HG03097 (cell line): ENCODE measurements around the gene INSIG1.

ENCODE experiments used
- ATAC-seq: cut with Tn5 transposase; IDR thresholded peaks from one replicate; pipeline ENCODE4 v1.9.1; 2021; ENCODE audit not compliant: unreplicated experiment, low FRiP score

The INSIG1 gene

DNA sequence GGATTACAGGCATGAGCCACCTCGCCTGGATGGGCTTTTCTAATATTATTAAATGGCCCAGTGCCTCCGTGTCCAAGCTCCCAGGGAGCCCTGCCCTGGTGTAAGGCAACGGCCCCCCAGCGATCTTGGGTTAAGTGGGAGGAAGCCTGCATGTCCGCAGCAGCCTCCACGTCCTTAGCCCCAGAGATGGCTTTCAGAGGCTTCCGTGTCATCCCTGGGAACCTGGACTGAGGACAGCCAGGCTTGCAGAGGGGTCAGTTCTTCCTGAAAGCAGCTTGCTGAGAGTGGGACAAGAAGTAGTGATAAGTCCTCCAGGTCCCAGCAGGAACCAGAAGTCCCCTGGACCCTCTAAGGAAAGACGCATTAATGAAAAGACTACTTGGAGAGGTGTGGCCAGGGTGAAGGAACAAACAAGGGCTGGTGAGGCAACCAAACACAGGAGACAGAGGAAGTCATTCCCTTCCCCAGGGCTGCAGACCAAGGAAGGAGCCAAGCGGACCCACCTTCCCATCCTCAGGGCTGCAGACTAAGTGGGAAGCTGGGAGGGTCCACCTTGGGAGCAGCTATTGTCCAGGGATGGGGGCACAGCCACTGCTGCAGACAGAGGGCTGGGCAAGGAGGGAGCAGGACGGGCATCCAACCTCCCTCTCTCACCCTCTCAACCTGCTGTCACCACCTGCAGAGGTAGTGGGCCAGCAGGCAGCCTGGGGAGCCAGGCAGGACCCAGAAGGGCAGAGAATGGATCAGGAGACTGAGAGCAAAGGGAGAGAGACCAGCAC, 13.0 kb upstream of the INSIG1 start:
- ATAC-seq: no peak

DNA sequence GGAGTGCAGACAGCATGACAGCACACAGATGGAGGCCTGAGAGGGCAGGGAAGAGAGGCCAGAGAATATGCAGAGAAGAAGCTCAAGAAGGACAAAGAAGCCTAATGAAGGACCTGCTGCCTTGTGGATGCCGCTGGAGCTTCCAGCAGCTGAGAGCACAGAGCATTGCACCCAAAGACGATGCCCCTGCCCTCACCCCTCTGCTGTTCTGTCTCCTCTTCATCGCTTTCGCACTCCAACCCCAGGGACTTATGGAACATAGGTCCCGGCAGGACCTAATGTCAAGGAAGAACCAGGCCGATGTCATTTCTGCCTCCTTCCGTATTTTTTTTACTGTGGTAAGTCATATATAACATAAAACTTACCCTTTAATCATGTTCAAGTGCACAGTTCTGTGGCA, 12.3 kb upstream of the INSIG1 start:
- no peak for ATAC-seq

DNA sequence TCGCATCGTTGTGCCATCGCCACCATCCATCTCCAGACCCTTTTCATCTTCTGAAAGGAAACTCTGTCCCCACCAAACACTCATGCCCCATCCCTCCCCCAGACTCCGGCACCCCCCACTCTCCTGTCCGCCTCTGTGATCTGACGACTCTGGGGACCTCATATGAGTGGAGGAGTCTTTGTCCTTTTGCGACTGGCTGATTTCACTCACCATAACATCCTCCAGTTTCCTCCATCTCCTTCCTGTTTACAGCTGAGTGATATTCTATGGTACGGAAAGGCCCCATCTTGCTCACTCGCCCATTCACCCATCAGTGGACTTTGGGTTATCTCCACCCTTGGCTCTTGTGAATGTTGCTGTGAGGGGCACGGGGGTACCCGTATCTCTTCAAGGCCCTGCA, 11.8 kb upstream of the INSIG1 start:
- ATAC-seq: no peak

DNA sequence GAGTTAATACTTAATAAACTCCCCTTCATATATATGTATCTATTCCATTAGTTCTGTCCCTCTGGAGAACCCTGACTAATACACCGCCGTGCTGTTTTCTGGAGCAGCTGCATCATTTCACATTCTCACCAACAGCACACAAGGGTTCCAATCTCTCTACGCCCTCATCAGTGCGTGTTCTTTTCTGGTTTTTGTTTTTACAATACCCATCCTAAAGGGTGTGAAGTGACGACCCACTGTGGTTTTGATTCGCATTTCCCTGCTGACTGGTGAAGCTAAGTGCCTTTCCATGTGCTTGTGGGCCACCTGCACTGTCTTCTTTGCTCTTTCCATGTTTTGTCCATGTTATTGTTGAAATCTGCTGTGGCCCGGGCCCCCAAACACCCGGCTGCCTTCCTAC, 11.0 kb upstream of the INSIG1 start:
- ATAC-seq: no peak

DNA sequence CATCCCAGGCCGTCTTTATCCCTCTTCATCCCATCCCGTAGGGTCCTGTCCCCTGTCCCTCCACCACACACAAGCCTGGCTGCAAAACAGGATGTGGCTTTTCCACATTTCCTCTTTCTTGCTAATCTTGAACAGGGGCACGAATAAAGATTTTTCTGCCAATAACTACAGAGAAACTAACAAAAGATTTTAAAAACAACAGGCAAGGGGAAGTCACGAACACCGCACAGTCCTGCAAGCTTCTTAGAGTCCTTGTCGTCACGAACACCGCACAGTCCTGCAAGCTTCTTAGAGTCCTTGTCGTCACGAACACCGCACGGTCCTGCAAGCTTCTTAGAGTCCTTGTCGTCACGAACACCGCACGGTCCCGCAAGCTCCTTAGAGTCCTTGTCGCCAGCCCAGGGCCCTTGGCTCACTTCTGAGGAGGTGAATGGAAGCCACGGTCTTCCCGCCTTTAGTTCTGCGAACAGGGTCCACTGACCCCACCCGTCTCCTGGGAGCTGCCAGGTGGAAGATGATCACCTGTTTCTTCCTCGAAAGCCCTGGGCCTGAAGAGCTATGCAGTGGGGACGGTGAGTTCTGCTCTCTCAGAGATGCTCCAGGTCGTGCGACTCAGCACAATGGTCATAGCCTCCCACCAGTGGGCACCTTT, 10.3 kb upstream of the INSIG1 start:
- no peak for ATAC-seq

DNA sequence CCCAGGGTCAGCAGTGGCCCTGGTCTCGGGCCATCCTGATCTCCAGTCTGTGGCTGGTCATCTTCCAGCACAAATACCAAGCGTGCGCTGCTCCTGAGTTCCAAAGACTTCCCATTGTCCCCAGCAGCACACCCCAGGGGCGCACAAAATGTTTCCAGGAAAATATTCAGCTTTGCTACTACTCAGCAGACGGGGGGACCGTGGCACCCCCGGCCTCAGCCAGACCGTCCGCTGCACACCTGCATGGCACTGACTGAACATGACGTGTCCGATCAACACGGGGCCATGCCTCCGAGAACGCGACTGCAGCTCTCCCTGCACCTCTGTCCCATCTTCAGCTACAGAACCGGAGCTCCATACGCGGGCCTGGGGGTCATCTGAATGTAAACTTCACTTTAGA, 9.6 kb upstream of the INSIG1 start:
- no peak for ATAC-seq

DNA sequence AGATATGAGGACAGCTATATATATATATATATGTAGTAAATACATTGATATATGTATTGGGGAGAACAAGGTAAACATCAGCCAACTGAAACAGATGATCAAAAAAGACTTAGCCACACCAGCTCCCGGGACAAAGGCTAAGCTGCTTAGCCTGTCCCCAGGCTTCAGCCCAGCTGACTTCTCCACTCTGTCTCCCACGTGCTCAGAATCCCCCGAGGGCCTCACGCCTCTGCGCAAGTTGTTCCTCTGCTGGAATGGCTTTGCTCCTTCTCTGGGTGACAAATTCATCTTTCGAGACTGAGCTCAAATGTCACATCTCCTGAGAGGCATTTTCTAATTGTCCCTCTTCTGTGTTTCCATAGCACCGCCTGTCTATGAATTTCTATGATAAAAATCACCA, 8.6 kb upstream of the INSIG1 start:
- ATAC-seq: no peak

DNA sequence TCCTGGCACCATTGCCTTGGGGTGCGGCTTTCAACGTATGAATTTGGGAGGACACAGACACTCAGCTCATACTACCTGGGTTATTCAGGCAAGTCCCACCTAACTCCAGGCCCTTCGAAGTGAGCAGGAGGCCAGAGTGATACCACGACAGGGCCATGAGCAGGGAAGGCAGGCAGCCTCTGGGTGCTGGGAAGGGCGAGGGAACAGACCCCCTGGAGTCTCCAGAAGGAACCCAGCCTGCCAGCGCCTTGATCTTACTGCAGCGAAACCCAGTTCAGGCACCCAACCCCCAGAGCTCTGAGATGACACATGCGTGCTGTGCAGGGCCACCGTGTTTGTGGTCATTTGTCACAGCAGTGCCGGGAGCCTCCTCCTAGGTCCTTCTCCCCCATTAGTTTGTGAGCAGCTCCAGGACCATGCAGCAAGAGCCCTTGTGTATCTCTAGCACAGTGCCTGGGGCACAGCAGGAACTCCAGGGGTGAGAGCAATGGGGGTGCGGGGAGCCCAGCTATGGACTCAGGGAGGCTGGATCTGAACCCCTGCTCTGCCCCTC, 7.7 kb upstream of the INSIG1 start:
- no peak for ATAC-seq

DNA sequence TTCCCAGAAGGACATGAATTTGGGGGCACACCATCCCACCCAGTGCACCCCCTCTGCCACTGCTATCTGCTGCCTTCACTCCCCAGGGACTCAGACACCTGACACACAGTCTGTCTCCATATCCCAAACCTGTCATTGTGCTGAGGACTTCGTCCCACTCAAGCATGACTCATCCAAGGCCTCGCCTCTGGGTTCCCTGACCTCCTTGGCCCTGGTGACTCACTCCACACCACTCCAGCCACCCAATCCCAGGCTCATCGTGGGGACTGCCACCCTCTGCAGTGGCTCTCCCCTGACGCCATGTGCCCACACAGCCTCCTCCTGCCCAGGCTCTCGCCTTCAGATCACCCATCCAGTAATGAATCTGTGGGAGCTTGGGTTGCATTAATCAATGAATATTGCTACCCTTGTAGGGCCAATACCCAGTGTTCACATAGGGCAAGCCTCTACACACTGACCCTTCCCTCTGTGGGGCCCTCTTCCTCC, 6.6 kb upstream of the INSIG1 start:
- no peak for ATAC-seq

DNA sequence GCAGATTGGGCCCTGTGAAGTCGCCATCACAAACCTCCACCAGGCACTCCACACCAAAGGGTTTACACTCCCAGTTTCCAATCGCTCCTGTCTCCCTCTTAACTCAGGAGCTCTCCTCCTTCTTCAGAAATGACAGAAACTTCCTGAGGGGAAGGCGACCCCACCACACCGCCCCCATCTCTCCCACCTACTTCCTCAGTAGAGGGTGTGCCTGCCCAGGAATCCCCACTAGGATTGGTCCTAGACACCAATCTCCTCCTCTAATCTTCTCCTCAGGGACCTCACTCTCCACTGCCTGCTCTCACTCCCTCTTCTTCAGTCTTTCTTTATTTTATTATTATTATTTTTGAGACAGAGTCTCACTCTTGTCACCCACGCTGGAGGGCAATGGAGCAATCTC, 5.9 kb upstream of the INSIG1 start:
- ATAC-seq: no peak

DNA sequence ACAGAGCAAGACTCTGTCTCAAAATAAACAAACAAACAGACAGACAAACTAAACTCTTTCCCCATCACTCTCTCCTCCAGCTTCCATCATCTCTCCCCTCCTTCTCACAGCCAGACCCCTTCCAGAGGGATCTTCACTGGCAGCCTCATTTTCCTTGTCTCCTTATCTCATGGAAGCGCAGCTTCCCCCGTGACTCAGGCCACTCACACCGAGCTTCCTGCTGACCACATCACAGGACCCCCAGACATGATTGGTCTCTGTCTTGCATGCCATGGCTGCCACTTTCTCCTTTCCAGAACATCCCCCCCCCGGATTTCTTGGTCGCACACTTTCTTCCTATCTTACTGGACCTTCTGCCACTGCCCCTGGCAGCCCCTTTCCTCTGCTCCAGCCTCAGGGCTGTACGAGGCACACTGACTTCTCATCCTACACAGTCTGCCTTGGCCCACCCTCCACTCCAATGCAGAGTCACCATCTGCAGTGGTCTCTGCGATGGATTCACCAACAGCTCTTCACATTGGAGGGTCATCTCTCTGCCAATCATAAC, 4.9 kb upstream of the INSIG1 start:
- no peak for ATAC-seq

DNA sequence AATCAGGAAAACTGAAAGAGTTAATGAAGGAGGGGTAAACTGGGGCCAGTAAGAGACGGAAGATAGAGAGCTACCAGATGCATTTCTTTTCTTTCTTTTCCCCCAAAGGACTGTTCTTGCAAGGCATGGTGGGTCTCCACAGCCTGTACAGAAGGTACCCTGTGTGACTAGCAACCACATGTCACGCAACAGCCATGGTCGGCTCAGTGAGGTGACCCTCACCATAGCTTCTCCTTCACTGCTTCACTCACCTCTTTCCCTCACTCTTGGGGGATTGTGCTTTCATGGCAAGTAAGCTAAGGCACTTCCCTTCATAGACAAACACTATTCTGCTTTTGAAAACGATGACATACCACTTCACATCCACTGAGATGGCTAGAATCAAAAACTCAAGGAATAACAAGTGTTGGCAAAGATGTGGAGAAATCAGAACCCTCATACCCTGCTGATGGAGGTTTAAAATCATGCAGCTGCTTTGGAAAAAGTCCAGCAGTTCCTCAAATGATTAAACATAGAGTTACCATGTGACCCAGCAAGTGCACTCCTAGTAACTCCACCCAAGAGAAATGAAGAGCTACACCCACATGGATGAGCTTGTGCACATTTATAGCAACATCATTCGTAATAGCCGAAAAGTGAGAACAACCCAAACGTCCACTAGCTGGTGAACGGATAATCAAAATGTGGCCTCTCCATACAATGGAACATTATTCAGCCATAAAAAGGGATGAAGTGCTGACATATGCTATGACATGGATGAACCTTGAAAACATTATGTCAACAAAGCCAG, 3.8 kb upstream of the INSIG1 start:
- no peak for ATAC-seq

DNA sequence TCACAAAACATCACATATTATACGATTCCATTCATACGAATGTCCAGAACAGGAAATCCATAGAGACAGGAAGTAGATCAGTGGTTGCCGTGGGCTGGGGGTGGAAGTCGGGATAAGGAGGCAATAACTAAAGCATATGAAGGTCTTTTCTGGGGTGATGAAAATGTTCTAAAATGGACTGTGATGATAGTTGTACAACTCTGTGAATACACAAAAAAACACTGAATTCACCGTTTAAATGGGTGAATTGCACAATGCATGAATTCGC, 3.2 kb upstream of the INSIG1 start:
- ATAC-seq: no peak

DNA sequence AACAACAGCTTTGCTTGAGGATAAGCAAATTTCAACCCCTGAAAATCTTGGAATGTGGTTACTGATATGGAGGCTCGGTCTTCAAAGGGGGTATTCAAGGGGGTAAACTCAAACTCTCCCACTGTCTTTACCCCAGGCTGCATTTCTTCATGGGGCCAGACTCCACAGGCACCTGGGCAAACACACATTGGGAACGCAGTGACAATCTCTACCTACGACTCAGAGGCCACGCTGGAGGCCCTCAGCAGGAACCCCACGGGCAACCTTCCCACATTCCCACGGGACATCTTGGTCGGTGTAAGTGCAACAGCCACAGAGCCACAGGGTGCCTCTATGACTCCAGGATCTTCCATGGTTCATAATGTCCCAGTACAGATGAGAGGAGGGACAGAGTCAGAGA, 2.2 kb upstream of the INSIG1 start:
- ATAC-seq: no peak

DNA sequence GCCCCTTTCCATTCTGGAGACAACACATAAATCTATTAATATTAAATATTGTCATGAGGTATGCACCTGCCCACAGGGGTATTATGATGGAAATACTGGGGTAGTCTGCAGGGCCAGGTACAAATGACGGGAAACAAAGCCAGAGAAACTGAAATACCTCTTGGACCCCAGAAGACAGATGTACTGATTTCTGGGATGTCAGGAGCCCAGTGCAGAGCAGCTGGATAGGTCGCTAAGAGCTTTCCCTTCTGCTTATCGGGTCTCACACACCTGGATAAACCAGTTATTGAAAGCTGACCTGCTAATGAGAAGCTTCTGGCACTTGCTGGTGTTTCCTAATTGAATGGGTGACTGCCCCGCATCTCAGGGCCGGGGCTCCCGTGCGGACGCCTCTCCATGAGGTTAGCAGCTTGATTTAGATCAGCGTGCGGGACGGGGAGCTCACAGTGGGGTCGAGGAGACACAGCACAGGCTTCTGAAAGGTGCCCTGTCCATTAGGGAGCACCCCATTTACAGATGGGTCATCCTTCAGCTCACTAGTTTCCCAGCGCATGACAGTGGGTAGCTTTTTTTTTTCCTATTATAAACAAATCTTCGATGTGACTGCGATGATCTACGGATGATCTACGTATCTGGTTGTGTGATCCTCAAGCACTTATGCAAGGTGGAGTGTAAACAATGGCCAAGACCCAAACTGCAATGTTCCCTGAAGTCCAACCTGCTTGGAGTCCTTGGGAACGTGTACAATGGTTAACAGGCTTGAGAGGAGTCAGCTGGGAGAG, 1.5 kb upstream of the INSIG1 start:
- ATAC-seq: no peak

DNA sequence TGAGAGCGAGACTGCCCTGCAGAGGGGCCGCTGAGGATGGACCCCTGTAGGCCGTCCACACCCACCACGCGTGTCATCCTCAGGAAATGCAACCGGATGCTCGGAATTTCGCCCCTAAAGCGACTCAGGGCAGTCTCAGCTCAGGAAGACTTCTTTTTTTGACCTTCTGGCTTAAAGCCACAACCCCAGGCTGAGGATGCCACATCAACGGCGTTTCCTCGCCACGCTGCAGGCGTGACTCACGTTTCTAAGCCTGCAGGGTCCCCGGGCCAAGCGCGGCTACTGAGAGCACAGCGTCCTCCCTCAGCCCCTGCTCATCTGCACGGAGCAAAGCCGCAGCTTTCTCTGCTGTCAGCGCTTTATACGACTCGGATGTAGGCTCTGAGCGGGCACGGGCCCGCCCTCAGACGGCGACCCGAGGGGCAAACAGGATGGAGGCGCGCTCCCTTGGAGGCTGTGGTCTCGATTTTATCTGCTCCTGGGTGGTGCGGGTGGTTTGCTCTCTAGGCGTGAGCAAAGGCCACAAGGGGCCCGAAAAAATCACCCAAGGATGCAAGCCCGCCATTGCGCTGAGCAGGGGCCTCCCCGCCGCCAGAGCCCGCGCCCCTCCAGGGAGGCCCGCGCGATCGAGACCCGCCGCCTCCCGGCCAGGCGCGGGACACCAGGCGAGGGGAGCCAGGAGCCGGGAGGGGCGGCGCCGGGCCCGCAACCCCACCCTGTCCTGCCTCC, 726 bp upstream of the INSIG1 start:
- ATAC-seq: peak; percentile 36

DNA sequence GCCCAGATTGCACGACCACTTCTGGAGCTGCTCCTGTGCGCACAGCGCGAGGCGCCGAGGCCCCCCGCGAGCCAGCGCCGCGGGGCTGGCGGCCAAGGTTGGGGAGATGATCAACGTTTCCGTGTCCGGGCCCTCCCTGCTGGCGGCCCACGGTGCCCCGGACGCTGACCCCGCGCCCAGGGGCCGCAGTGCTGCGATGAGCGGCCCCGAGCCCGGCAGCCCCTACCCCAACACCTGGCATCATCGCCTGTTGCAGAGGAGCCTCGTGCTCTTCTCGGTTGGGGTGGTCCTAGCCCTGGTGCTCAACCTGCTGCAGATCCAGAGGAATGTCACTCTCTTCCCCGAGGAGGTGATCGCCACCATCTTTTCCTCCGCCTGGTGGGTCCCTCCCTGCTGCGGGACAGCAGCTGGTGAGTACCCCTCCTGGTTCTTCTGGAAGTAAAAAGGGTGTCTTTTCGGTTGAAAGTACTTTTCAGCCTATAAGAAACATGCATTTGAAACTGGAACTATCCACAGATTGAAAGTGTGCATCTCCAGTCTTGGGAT, 683 bp downstream of the INSIG1 start:
- peak; percentile 0 for ATAC-seq

DNA sequence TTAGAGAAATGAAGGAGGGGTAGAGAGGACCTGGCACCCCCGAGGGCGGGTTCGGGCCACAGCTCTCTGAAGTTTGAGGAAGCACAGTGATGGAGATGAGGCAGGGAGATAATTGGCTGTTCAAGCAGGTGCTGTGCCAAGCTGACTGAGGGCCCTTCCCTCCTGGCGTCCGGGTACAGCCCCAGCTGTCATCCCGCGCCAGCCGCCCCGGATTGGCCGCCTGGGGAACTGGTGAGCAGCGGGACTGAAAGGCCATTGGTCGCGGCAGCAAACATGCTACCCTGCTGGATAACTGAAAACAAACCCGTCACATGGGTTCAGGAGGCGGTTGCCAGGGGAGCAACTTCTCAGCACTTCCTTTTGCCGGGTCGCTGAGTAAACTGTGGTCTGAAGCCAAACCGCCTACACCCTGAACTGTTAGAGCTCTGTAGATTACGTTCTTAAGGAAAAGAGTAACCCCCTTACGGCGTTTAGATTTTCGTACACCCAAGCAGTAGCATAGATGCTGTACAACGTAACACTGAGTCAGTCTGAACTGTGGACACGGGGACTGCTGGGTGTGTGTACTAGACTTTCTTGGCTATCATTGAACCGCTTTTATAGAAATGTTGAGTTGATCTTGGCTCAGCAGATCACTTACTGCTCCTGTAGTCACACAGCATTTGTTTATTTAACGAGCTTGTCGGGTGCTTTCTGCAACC, 1.3 kb downstream of the INSIG1 start:
- ATAC-seq: peak; percentile 71
